ES-I3 (cell line): ENCODE results near the gene FXR2.
"Not testable (repeated sequence)": the region's sequence is repeated elsewhere in the genome, so short reads cannot be mapped to it uniquely, and the experiment has no call there.

Experiments
- H3K36me3 ChIP-seq: 2 replicates; pipeline ENCODE4 v1.6.1; 2013; ENCODE audit warnings: mild to moderate bottlenecking, low read length, control low read depth, moderate library complexity; ENCODE audit not compliant: insufficient read depth
- H3K4me1 ChIP-seq: 2 replicates; pipeline ENCODE4 v1.6.1; 2013; ENCODE audit warnings: mild to moderate bottlenecking, control low read depth, low read length; ENCODE audit not compliant: insufficient read depth
- H3K9ac ChIP-seq: 2 replicates; pipeline ENCODE4 v1.6.1; 2013; ENCODE audit warnings: low read depth, mild to moderate bottlenecking, low read length, moderate library complexity
- H3K9me3 ChIP-seq: 2 replicates; pipeline ENCODE4 v1.6.1; 2013; ENCODE audit warnings: mild to moderate bottlenecking, low read length, moderate library complexity; ENCODE audit not compliant: control insufficient read depth, insufficient read depth

FXR2 gene

DNA sequence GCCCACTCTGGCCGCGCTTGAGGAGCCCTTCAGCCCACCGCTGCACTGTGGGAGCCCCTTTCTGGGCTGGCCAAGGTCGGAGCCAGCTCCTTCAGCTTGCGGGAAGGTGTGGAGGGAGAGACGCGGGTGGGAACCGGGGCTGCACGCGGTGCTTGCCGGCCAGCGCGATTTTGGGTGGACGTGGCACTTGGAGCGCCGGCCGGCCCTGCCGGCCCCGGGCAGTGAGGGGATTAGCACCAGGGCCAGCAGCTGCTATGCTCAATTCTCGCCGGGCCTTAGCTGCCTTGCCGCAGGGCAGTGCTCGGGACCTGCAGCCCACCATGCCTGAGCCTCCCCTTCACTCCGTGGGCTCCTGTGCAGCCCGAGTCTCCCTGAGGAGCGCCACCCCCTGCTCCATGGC, 26.1 kb upstream of the FXR2 start:
- Histone ChIP-seq H3K9me3 (no peaks in the 10 kb centered on the region), H3K4me1 (peaks cover 9% of the 10 kb centered on the region; the same call in 1 of the 2 replicates), H3K9ac (no peak overlapping the region), H3K36me3 (no peaks in the 10 kb centered on the region)

DNA sequence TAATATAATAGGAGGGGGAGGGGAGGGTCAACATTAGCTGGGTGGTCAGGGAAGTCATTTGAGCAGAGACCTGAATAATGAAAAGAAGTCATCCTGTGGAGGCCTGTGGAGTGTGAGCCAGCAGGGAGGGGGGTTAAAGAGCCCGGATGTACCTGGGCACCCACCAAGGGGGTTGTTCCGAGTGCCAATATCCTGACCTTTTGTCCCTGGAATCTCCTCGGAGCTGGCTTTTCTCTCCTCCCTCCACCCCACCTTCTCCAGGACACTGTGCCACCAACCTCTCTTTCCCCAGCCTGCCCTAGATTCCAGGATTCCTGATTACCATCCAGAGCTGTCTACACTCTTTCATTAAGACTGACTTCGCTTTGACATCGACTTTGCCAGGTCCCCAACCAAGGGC, 21.5 kb upstream of the FXR2 start:
- Histone ChIP-seq H3K9me3 (no peaks in the 10 kb centered on the region), H3K4me1 (peaks cover 15% of the 10 kb centered on the region; the same call in 1 of the 2 replicates), H3K9ac (no peak overlapping the region), H3K36me3 (no peaks in the 10 kb centered on the region)

DNA sequence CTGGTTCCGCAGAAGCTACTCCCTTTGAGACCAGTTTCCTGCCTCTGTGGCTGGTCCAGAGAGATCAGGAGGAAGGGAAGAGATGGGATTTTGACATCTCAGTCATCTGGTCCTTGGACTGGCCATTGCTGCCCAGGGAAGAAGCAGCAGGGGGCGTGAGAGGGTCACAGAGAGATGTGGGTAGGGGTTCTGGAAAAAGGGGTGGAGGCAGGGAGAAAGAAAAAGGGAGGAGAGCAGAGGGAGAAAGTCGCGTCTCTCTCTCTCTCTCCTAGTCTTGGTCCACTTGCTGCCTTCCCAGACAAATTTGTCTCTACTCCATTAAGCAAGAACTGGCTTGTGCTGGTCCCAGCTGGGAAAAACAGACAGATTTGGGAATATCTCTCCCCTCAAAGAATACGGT, 19.7 kb upstream of the FXR2 start:
- H3K9me3 ChIP-seq = no peaks in the 10 kb centered on the region
- H3K36me3 ChIP-seq = no peaks in the 10 kb centered on the region
- peaks cover 15% of the 10 kb centered on the region; the same call in 1 of the 2 replicates for H3K4me1 ChIP-seq
- no peak overlapping the region for H3K9ac ChIP-seq

DNA sequence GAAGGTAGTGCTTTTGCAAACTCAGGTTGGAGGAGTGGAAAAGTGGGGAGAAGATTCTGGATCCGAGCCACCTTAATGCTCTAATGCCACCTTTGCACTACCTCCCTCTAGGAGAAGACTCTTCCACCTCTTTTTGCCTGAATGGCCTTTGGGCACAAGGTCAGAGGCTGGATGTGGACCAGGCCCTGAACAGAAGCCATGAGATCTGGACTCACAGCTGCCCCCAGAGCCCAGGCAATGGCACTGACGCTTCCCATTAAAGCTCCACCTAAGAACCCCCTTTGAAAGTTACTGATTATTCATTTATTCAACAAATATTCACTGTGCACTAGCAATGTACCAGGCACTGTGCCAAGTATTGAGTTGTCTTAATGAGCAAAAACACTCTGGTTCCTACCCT, 18.4 kb upstream of the FXR2 start:
- H3K9ac ChIP-seq = no peak overlapping the region
- no peaks in the 10 kb centered on the region for H3K9me3 ChIP-seq
- H3K4me1 ChIP-seq = peaks cover 15% of the 10 kb centered on the region; the same call in 1 of the 2 replicates
- H3K36me3 ChIP-seq = no peaks in the 10 kb centered on the region

DNA sequence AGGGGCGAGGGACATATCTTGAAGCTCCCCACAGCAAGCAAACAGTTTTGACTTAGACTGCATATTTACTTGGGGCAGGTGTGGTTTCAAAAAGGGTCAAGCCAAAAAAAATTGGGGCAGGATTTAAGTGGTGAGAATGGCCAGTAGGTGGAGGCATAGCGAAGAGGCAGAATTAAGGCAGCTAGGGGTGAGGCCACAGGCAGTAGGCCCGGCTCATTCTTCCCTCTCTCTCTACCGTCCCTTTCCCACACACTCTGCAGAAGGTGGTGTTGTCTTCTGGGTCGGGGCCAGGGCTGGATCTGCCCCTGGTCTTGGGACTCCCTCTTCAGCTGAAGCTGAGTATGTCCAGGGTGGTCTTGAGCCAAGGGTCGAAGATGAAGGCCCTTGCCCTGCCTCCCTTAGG, 17.8 kb upstream of the FXR2 start:
- Histone ChIP-seq H3K9ac (no peak overlapping the region), H3K9me3 (no peaks in the 10 kb centered on the region), H3K4me1 (peaks cover 15% of the 10 kb centered on the region; the same call in 1 of the 2 replicates), H3K36me3 (no peaks in the 10 kb centered on the region)

DNA sequence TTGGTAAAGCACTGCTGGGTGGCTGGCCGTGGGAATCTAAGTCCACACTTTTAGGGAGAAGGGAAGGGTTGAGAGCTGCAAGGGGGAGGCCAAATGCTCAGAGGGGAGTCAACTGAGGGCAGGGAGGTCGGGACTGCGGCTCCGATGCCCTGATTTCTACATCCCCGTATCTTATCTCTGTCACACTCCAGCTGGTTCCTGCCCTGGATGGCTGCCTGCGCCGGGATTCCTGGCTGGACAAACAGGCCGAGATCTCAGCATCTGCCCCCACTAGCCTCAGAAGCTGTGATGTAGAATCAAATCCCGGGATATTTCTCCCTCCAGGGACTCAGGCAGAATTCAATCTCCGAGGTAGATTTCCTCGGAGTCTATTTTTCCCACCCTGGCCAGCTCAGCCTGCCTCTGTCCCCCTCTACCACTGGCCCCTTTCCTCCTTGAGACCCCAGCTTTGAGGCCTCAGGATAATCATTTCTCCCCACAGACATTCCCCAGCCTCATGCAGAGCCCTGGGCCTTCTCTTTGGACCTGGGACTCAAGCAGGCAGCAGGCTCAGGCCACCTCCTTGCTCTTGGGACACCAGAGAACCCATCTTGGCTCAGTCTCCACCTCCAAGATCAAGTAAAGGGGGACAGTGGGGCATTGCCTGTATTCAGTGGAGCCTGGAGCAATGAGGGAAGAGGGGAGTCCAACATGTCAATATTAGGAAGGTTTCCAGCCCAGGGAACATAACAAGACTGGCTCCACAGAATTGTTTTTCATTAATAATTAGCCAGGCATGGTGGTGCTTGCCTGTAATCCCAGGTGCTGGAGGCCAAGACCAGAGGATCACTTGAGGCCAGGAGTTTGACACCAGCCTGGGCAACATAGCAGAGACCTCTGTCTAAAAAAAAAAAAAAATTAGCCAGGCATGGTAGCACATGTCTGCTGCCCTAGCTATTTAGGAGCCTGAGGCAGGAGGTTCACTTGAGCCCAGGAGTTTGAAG, 17.0 kb upstream of the FXR2 start:
- Histone ChIP-seq H3K4me1 (peaks cover 15% of the 10 kb centered on the region; the same call in 1 of the 2 replicates), H3K36me3 (no peaks in the 10 kb centered on the region), H3K9me3 (no peaks in the 10 kb centered on the region), H3K9ac (no peak overlapping the region)

DNA sequence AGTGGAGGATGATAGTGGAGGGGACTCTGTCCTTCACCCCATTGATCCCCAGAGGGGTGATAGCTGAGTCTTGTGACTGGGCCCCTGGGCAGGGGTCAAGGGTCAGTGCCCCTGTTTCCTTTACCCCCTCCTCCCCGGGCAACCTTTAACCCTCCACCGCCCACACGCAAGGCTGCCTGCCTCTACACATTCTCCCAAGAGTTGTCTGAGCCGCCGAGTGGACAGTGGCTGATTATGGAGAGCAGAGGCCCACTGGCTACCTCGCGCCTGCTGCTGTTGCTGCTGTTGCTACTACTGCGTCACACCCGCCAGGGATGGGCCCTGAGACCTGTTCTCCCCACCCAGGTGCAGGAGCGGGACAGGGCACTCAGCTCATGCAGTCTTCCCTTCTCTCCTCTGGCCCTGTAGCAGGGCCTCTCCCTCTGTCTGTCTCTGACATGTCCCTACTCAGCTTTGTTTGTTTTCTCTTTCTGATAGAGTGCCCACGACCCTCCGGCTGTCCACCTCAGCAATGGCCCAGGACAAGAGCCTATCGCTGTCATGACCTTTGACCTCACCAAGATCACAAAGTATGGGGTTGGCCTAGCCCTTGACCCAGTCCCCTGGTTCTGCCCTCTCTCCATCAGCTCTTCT, 15.4 kb upstream of the FXR2 start, which contains the start of gene SHBG:
Gene SHBG (plus strand): TSS at position 197 of the 633 bp plus-strand sequence. CDS start 38 bp downstream, at position 235.
- no peaks in the 10 kb centered on the region for H3K9me3 ChIP-seq
- 0 out of 2 replicates have a peak, but pooled peaks cover 3% of the 10 kb centered on the region for H3K36me3 ChIP-seq
- no peak within 1 kb of the TSS for H3K9ac ChIP-seq
- peaks cover 6% of the 10 kb centered on the region; the same call in 1 of the 2 replicates for H3K4me1 ChIP-seq

DNA sequence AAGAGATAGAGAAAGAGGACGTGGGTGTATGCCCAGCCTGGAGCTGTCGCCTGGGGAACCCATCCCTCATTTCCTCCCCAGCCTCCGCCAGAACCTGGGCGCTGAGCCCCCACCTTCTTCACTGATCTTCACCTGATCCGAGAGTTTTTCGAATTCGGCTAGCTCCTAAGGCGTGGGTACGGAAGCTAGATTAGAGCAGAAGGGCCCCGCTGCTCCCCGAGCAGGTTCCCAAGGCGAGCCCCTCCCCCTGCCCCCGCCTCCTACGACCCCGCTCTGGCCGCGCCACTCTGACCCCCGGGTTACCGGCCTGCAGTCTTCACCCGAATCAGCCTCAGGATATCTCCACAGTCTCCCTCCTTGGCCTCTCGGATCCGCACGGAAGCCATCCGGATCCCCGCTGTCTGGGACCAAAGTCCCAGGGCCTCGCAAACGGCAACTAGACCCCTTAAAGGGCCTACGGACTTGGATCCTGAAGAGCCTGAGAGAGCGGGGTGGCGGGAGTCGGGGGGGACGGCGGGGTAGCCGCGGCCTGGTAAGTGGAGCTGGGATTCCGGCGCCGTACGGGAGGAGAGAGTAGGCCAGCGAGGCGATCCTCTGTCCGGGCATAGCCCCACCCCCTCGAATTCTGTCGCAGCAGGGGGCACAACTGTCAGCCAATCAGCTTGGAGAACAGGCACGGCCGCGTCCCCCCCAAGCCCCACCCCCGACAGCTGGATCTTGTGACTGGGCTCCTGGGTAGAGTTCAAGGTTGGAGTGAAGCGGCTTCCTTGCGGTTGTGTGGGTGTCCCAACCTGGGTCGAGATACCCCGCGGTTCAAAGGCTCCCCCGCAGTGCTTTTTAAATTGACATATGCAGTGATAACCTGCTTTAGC, 12.8 kb upstream of the FXR2 start, which contains the start of gene SAT2:
Gene SAT2 (minus strand): TSS at position 572 of the 872 bp plus-strand sequence. CDS start 186 bp downstream, at position 386.
- Histone ChIP-seq H3K4me1 (peaks cover under 1% of the 10 kb centered on the region; the same call in 1 of the 2 replicates), H3K9me3 (no peaks in the 10 kb centered on the region), H3K9ac (peak within 1 kb of the TSS; percentile 67), H3K36me3 (0 out of 2 replicates have a peak, but pooled peaks cover 3% of the 10 kb centered on the region)

DNA sequence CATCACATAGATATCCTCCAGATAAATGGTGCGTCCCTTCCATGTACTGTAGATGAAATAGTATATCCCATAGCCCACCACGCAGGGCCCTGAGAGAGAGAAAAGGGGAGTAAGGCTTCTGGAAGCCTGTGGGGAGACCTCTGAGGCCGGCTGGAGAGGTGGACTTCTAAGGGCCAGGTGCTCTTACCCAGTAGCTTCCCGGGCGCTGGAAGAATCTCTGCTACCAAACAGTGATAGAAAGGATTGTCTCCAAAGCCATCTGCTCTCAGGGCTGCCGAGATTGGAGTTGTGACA, 12.2 kb upstream of the FXR2 start:
- H3K9ac ChIP-seq = peak overlapping the region; percentile 67
- 0 out of 2 replicates have a peak, but pooled peaks cover 3% of the 10 kb centered on the region for H3K36me3 ChIP-seq
- no peaks in the 10 kb centered on the region for H3K9me3 ChIP-seq
- no peaks in the 10 kb centered on the region for H3K4me1 ChIP-seq

DNA sequence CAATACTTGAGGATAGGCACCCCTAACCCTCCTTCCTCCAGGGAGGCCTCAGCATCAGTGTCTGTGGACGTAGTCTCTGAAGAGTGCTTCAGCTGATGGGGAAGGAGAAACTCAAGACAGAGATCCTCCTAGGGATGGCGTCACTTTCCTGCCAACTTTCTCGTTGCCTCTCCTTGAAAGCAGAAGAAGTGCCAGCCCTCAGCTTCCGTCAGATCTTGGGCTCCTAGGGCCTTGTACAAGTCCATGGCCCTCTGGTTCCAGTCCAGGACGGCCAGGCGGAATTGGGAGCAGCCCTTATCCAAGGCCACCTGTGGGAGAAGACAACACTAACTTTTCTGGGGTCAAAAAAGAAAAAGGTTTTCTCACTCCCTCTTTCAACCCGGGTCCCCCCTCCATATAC, 11.6 kb upstream of the FXR2 start:
- Histone ChIP-seq H3K4me1 (no peaks in the 10 kb centered on the region), H3K9me3 (no peaks in the 10 kb centered on the region), H3K9ac (peak overlapping the region; percentile 67; the same call in 1 of the 2 replicates), H3K36me3 (0 out of 2 replicates have a peak, but pooled peaks cover 3% of the 10 kb centered on the region)

DNA sequence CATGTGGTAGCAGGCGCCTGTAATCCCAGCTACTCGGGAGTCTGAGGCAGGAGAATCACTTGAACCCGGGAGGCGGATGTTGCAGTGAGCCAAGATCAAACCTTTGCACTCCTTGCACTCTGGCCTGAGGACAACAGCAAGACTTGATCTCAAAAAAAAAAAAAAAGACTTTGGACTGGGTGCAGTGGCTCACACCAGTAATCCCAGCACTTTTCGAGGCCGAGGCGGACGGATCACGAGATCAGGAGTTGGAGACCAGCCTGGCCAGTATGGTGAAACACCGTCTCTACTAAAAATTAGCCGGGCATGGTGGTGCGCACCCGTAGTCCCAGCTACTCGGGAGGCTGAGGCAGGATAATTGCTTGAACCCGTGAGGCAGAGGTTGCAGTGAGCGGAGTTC, 11.1 kb upstream of the FXR2 start:
- not testable (repeated sequence) for H3K36me3 ChIP-seq, H3K4me1 ChIP-seq, H3K9ac ChIP-seq, H3K9me3 ChIP-seq

DNA sequence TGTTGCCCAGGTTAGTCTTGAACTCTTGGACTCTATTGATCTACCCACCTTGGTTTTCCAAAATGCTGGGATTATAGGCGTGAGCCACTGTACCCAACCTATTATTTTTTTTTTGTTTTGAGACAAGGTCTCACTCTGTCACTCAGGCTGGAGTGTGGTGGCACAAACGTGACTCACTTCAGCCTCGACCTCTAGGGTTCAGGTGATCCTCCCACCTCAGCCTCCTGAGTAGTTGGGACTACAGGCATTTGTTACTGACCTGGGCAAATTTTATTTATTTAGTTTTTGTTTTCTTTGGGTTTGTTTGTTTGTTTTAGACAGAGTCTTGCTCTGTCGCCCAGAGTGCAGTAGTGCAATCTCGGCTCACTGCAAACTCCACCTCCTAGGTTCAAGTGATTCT, 9.0 kb upstream of the FXR2 start:
- no peak overlapping the region for H3K9ac ChIP-seq
- no peaks in the 10 kb centered on the region for H3K9me3 ChIP-seq
- no peaks in the 10 kb centered on the region for H3K4me1 ChIP-seq
- H3K36me3 ChIP-seq = 0 out of 2 replicates have a peak, but pooled peaks cover 3% of the 10 kb centered on the region

DNA sequence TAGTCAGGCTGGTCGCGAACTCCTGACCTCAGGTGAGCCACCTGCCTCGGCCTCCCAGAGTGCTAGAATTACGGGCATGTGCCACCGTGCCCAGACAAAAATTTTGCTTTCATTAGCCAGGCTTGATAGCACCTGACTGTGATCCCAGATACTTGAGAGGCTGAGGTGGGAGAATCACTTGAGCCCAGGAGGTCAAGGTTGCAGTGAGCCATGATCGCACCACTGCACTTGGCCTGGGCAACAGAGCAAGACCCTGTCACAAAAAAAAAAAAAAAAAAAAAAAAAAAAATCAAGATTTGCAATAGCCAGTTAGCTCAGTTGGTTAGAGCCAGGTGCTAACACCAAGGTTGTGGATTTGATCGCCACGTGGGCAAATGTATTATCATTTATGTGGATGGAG, 6.1 kb upstream of the FXR2 start:
- Histone ChIP-seq H3K9me3 (no peaks in the 10 kb centered on the region), H3K36me3 (no peaks in the 10 kb centered on the region), H3K9ac (no peak overlapping the region), H3K4me1 (no peaks in the 10 kb centered on the region)

DNA sequence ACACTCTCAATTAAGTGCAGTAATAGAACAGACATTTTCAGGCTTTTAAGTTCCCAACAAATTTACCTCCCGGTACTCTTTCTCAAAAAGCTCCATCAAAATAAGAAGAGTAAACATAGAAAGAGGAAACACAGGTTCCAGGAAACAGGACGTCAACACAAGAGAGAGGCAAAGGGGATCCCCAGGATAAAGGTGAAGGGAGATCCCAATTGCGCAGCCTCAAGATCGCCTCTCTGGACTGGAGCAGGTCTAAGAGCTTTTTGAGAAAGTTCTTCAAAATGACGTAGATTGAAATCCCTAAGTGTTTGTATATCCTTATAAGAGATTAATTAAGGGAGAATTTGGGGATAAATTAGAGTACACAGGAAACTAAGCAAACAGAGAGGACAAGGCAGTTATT, 3.9 kb upstream of the FXR2 start:
- no peaks in the 10 kb centered on the region; the same call in 1 of the 2 replicates for H3K4me1 ChIP-seq

More for the DNA sequence above, 3.9 kb upstream of the FXR2 start:
- H3K9me3 ChIP-seq = no peaks in the 10 kb centered on the region
- H3K9ac ChIP-seq = no peak overlapping the region
- H3K36me3 ChIP-seq = no peaks in the 10 kb centered on the region
